ENCODE measurements around the gene TIMELESS. TPM values are rescaled to one million over a fixed set of nuclear protein-coding genes. Genes with fewer than 3 reads are reported as not detected.

TIMELESS gene
- total RNA-seq, 1 donor from 2014 or later = 17.9 TPM

DNA sequence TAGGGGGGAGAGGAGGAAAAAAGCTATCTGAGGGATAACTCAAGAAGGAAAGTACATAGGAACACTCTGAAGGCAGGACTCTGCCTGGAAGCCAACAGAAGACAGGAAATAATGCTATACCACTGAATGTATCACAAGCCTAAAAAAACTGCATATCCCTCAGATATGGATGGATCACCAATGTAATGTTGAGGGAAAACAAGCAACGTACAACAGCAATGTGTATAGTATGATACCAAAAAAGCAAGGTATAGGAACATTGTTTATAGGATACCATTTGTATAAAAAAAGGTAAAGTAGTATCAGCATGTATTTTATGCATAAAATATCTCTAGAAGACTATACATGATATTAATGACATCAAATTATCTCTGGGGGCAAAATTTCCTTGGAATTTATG is 35.3 kb upstream of the TIMELESS start:
- DNase-seq = no peak
- Mint-ChIP-seq H3K27ac (ENCODE audit: unreplicated experiment) (no peak overlapping the region), H3K36me3 (ENCODE audit: unreplicated experiment) (peaks cover 9% of the 10 kb centered on the region), H3K27me3 (ENCODE audit: unreplicated experiment) (peaks cover 19% of the 10 kb centered on the region), H3K4me1 (ENCODE audit: low read depth, unreplicated experiment) (peaks cover 4% of the 10 kb centered on the region), H3K4me3 (ENCODE audit: unreplicated experiment) (no peak overlapping the region), H3K9me3 (ENCODE audit: unreplicated experiment) (peaks cover 3% of the 10 kb centered on the region)
- TF ChIP-seq, protein P1, sequence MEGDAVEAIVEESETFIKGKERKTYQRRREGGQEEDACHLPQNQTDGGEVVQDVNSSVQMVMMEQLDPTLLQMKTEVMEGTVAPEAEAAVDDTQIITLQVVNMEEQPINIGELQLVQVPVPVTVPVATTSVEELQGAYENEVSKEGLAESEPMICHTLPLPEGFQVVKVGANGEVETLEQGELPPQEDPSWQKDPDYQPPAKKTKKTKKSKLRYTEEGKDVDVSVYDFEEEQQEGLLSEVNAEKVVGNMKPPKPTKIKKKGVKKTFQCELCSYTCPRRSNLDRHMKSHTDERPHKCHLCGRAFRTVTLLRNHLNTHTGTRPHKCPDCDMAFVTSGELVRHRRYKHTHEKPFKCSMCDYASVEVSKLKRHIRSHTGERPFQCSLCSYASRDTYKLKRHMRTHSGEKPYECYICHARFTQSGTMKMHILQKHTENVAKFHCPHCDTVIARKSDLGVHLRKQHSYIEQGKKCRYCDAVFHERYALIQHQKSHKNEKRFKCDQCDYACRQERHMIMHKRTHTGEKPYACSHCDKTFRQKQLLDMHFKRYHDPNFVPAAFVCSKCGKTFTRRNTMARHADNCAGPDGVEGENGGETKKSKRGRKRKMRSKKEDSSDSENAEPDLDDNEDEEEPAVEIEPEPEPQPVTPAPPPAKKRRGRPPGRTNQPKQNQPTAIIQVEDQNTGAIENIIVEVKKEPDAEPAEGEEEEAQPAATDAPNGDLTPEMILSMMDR (IDR thresholded peaks at IDR 0.05; ENCODE audit: partially characterized antibody, unreplicated experiment) = no peak

DNA sequence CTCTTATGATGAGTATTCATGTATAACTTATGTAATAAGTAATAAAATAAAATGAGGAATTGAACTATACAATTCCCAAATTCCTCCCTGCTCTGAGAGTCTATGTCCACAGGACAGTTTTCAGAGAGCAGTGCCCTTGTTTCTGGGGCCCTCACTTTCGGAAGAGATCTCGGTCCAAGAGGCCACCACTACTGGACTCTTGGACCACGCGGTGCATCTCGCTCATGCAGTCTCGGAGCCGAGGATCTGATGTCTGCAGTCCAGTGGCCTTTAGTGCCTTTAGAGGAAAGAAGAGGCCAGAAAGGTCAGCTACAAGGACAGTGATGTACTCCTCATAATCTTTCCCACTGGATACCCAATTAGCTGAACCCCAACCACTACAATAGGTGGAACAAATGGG is 30.4 kb upstream of the TIMELESS start:
- TF ChIP-seq, protein P1 (IDR thresholded peaks at IDR 0.05; ENCODE audit: partially characterized antibody, unreplicated experiment) = no peak
- no peaks in the 10 kb centered on the region for H3K4me1 Mint-ChIP-seq (ENCODE audit: low read depth, unreplicated experiment)
- H3K9me3 Mint-ChIP-seq (ENCODE audit: unreplicated experiment) = peaks cover 1% of the 10 kb centered on the region
- no peak overlapping the region for H3K4me3 Mint-ChIP-seq (ENCODE audit: unreplicated experiment)
- H3K27ac Mint-ChIP-seq (ENCODE audit: unreplicated experiment) = no peak overlapping the region
- no peak for DNase-seq
- H3K27me3 Mint-ChIP-seq (ENCODE audit: unreplicated experiment) = peaks cover 2% of the 10 kb centered on the region
- no peaks in the 10 kb centered on the region for H3K36me3 Mint-ChIP-seq (ENCODE audit: unreplicated experiment)

- no peak overlapping the region for H3K4me3 Mint-ChIP-seq (ENCODE audit: unreplicated experiment)
- no peaks in the 10 kb centered on the region for H3K36me3 Mint-ChIP-seq (ENCODE audit: unreplicated experiment)
- no peaks in the 10 kb centered on the region for H3K4me1 Mint-ChIP-seq (ENCODE audit: low read depth, unreplicated experiment)
Measured at GRCh38 chr12:56477521-56478225, 28.4 kb upstream of the TIMELESS start.

GRCh38 chr12:56476972-56477432 is 27.8 kb upstream of the TIMELESS start:
- Mint-ChIP-seq H3K36me3 (ENCODE audit: unreplicated experiment) (no peaks in the 10 kb centered on the region), H3K4me3 (ENCODE audit: unreplicated experiment) (no peak overlapping the region), H3K27me3 (ENCODE audit: unreplicated experiment) (peaks cover 5% of the 10 kb centered on the region), H3K27ac (ENCODE audit: unreplicated experiment) (no peak overlapping the region), H3K9me3 (ENCODE audit: unreplicated experiment) (peaks cover 1% of the 10 kb centered on the region), H3K4me1 (ENCODE audit: low read depth, unreplicated experiment) (no peaks in the 10 kb centered on the region)
- TF ChIP-seq, protein P1 (IDR thresholded peaks at IDR 0.05; ENCODE audit: partially characterized antibody, unreplicated experiment) = no peak
- no peak for DNase-seq

More at GRCh38 chr12:56477521-56478225, 28.4 kb upstream of the TIMELESS start:
- no peak overlapping the region for H3K27ac Mint-ChIP-seq (ENCODE audit: unreplicated experiment)
- peaks cover 1% of the 10 kb centered on the region for H3K9me3 Mint-ChIP-seq (ENCODE audit: unreplicated experiment)
- no peak for DNase-seq
- peaks cover 5% of the 10 kb centered on the region for H3K27me3 Mint-ChIP-seq (ENCODE audit: unreplicated experiment)
- TF ChIP-seq, protein P1 (IDR thresholded peaks at IDR 0.05; ENCODE audit: partially characterized antibody, unreplicated experiment) = no peak

DNA sequence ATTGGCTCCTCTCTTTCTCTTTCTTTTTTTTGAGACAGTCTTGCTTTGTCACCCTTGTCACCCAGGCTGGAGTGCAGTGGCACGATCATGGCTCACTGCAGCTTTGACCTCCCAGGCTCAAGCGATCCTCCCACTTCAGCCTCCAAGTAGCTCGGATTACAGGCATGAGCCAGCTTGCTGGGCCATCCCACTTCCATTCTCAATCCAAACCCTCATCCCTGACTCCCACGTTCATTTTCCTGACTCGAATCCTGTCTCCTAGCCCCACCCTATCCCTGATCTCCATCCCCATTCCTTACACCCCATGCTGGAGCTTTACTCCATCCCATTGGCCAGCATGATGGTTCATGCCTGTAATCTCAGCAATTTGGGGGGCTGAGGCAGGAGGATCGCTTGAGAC is 26.9 kb upstream of the TIMELESS start:
- Mint-ChIP-seq H3K4me3 (ENCODE audit: unreplicated experiment) (no peak overlapping the region), H3K4me1 (ENCODE audit: low read depth, unreplicated experiment) (no peaks in the 10 kb centered on the region), H3K9me3 (ENCODE audit: unreplicated experiment) (peaks cover 1% of the 10 kb centered on the region), H3K27ac (ENCODE audit: unreplicated experiment) (no peak overlapping the region), H3K36me3 (ENCODE audit: unreplicated experiment) (no peaks in the 10 kb centered on the region), H3K27me3 (ENCODE audit: unreplicated experiment) (peaks cover 5% of the 10 kb centered on the region)
- no peak for DNase-seq
- TF ChIP-seq, protein P1 (IDR thresholded peaks at IDR 0.05; ENCODE audit: partially characterized antibody, unreplicated experiment) = no peak
